Keratinocyte (primary cell): ENCODE data around the gene CRYBA2.

ENCODE experiments used
- EZH2 ChIP-seq: IDR thresholded peaks from one replicate; pipeline ENCODE4 v1.6.1; 2012; ENCODE audit warnings: inconsistent platforms, mild to moderate bottlenecking, low read length, moderate library complexity
- TF ChIP-seq, protein P1 (sequence below), 3 experiments: IDR thresholded peaks in 1 of 3; conservative IDR thresholded peaks in 1 of 3; optimal IDR thresholded peaks in 1 of 3; 2 replicates in 2 of 3; 3 replicates in 1 of 3; pipeline versions ENCODE3 to v1.5.1; 2011; ENCODE audit warnings: low read length in 3 of 3, mild to moderate bottlenecking in 3 of 3, moderate library complexity in 2 of 3, control low read depth in 1 of 3, inconsistent platforms in 1 of 3; ENCODE audit not compliant: insufficient read depth in 2 of 3; ENCODE audit errors: extremely low read depth in 1 of 3

DNA sequence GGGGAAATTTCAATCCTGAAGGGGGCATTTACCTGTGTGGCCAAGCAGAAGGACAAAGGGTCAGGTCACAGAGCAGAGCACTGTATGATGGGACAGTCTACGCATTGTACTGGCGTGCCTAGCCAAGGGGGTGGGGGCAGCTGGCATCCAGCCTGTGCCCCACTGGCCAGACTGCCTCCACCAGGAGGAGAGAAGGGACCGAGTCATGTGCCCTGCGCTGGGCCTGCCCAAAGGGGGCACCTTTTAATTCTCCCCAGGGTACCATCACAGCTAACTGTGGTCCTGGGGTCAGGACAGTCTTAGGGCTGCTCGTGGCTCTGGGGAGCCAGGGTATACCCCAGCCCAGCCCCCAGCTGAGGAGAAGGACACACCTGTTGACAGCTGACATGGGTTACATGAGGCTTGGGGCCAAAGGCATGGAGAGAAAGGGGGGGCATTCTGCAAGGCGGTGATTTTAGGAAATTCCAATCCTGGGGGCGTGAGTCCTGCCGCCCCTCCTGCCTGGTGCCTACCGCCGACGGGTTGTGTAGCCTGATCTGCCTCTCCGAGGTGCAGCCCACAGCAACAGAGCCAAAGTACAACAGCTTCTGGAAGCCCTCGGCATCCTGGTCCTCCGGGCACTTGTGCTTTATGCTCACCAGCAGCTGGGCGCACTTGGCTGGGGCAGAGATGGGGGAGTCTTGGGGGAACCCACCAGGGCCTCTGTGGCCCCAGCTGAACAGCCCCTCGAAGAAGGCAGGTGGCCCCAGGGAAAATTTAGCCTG lies 37.1 kb upstream of the CRYBA2 start:
- TF ChIP-seq, protein P1, sequence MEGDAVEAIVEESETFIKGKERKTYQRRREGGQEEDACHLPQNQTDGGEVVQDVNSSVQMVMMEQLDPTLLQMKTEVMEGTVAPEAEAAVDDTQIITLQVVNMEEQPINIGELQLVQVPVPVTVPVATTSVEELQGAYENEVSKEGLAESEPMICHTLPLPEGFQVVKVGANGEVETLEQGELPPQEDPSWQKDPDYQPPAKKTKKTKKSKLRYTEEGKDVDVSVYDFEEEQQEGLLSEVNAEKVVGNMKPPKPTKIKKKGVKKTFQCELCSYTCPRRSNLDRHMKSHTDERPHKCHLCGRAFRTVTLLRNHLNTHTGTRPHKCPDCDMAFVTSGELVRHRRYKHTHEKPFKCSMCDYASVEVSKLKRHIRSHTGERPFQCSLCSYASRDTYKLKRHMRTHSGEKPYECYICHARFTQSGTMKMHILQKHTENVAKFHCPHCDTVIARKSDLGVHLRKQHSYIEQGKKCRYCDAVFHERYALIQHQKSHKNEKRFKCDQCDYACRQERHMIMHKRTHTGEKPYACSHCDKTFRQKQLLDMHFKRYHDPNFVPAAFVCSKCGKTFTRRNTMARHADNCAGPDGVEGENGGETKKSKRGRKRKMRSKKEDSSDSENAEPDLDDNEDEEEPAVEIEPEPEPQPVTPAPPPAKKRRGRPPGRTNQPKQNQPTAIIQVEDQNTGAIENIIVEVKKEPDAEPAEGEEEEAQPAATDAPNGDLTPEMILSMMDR (optimal IDR thresholded peaks at IDR 0.05 in 1 of 3, IDR thresholded peaks at IDR 0.05 in 1 of 3, conservative IDR thresholded peaks at IDR 0.05 in 1 of 3; ENCODE audit: extremely low read depth in 1 of 3, insufficient read depth in 2 of 3, low read length in 3 of 3), result no peak
- TF ChIP-seq EZH2, result no peak
